GM19468 (cell line): ENCODE measurements around the gene CXXC5.

Experiments
- ATAC-seq: cut with Tn5 transposase; IDR thresholded peaks from one replicate; pipeline ENCODE4 v1.9.1; 2021; ENCODE audit warnings: mild to moderate bottlenecking, moderate library complexity, moderate number of reproducible peaks; ENCODE audit not compliant: unreplicated experiment; ENCODE audit errors: extremely low read depth

The CXXC5 gene

GRCh38 chr5:139733010-139733688 is 85.0 kb downstream of the CXXC5 start:
- ATAC-seq = no peak
